H9 (cell line): ENCODE results near the gene SENP7. TPM values are rescaled to one million over a fixed set of nuclear protein-coding genes. Genes with fewer than 3 reads are reported as not detected.

Experiments used
- DNase-seq: peaks from one replicate; pipeline ENCODE4 v3.0.0-alpha.2; 2017
- H2AFZ ChIP-seq: one replicate; pipeline ENCODE4 v1.6.1; 2013; ENCODE audit warnings: mild to moderate bottlenecking, low read length, control low read depth, moderate library complexity
- H2AK5ac ChIP-seq: 2 replicates; pipeline ENCODE4 v1.6.1; 2013; ENCODE audit warnings: low read length, control low read depth, mixed read lengths; ENCODE audit not compliant: insufficient read length
- H2BK120ac ChIP-seq: one replicate; pipeline ENCODE4 v1.6.1; 2013; ENCODE audit warnings: low read depth, mild to moderate bottlenecking, low read length, control low read depth, inconsistent platforms; ENCODE audit not compliant: poor library complexity, severe bottlenecking
- H2BK12ac ChIP-seq: 2 replicates; pipeline ENCODE4 v1.6.1; 2013; ENCODE audit warnings: low read length, control low read depth, mixed read lengths, low read depth; ENCODE audit not compliant: insufficient read length
- H2BK15ac ChIP-seq: 2 replicates; pipeline ENCODE4 v1.6.1; 2013; ENCODE audit warnings: low read depth, low read length, control low read depth
- H2BK20ac ChIP-seq: one replicate; pipeline ENCODE4 v1.6.1; 2013; ENCODE audit warnings: low read depth, mild to moderate bottlenecking, low read length, control low read depth, inconsistent platforms; ENCODE audit not compliant: poor library complexity, severe bottlenecking
- H2BK5ac ChIP-seq: 2 replicates; pipeline ENCODE4 v1.6.1; 2013; ENCODE audit warnings: low read length, control low read depth, mixed read lengths; ENCODE audit not compliant: insufficient read length
- H3K14ac ChIP-seq: 2 replicates; pipeline ENCODE4 v1.6.1; 2013; ENCODE audit warnings: low read length, control low read depth; ENCODE audit not compliant: insufficient read depth
- H3K18ac ChIP-seq: 2 replicates; pipeline ENCODE4 v1.6.1; 2013; ENCODE audit warnings: low read depth, mild to moderate bottlenecking, mixed read lengths, low read length, control low read depth; ENCODE audit not compliant: insufficient read length
- H3K23ac ChIP-seq: 2 replicates; pipeline ENCODE4 v1.6.1; 2013; ENCODE audit warnings: low read length, control low read depth, mixed read lengths, low read depth; ENCODE audit not compliant: insufficient read length
- H3K23me2 ChIP-seq: 2 replicates; pipeline ENCODE4 v1.6.1; 2013; ENCODE audit warnings: low read depth, mild to moderate bottlenecking, mixed read lengths, low read length, control low read depth; ENCODE audit not compliant: insufficient read length, poor library complexity, severe bottlenecking
- H3K27ac ChIP-seq: 2 replicates; pipeline ENCODE4 v1.5.1; 2013; ENCODE audit warnings: low read length, control low read depth, mixed read lengths, low read depth; ENCODE audit not compliant: insufficient read length
- H3K27me3 ChIP-seq: 2 replicates; pipeline ENCODE4 v1.6.1; 2013; ENCODE audit warnings: low read length, control low read depth, inconsistent platforms; ENCODE audit not compliant: insufficient read depth
- H3K4ac ChIP-seq: 2 replicates; pipeline ENCODE4 v1.6.1; 2013; ENCODE audit warnings: low read depth, mild to moderate bottlenecking, control low read depth, inconsistent platforms, low read length, moderate library complexity
- H3K4me1 ChIP-seq: 2 replicates; pipeline ENCODE4 v1.6.1; 2013; ENCODE audit warnings: low read length, control low read depth, inconsistent platforms; ENCODE audit not compliant: insufficient read depth
- H3K4me2 ChIP-seq: 2 replicates; pipeline ENCODE4 v1.6.1; 2013; ENCODE audit warnings: low read length, control low read depth, mixed read lengths; ENCODE audit not compliant: insufficient read length, insufficient read depth
- H3K56ac ChIP-seq: 2 replicates; pipeline ENCODE4 v1.6.1; 2013; ENCODE audit warnings: low read depth, mild to moderate bottlenecking, mixed read lengths, low read length, control low read depth; ENCODE audit not compliant: insufficient read length
- H3K79me1 ChIP-seq: 2 replicates; pipeline ENCODE4 v1.6.1; 2013; ENCODE audit warnings: low read depth, mild to moderate bottlenecking, moderate library complexity, low read length, control low read depth, inconsistent platforms; ENCODE audit not compliant: insufficient read depth, poor library complexity, severe bottlenecking
- H3K79me2 ChIP-seq: 2 replicates; pipeline ENCODE4 v1.6.1; 2013; ENCODE audit warnings: low read length, control low read depth, inconsistent platforms; ENCODE audit not compliant: insufficient read depth
- H3K9ac ChIP-seq: 2 replicates; pipeline ENCODE4 v1.6.1; 2013; ENCODE audit warnings: low read length, control low read depth, mixed read lengths; ENCODE audit not compliant: insufficient read length; ENCODE audit errors: extremely low read depth
- H3K9me3 ChIP-seq: one replicate; pipeline ENCODE4 v1.6.1; 2013; ENCODE audit warnings: low read depth, low read length, inconsistent platforms; ENCODE audit not compliant: control insufficient read depth
- H3T11ph ChIP-seq: one replicate; pipeline ENCODE4 v1.6.1; 2013; ENCODE audit warnings: mild to moderate bottlenecking, low read length, control low read depth, inconsistent platforms
- H4K20me1 ChIP-seq: one replicate; pipeline ENCODE4 v1.6.1; 2013; ENCODE audit not compliant: control insufficient read depth, insufficient read length, insufficient read depth
- H4K5ac ChIP-seq: 2 replicates; pipeline ENCODE4 v1.6.1; 2013; ENCODE audit warnings: low read depth, mild to moderate bottlenecking, mixed read lengths, low read length, control low read depth; ENCODE audit not compliant: insufficient read length
- H4K8ac ChIP-seq: replicated peaks from 2 replicates; pipeline ENCODE4 v1.6.1; 2013; ENCODE audit warnings: low read length, control low read depth, mixed read lengths, low read depth; ENCODE audit not compliant: insufficient read length
- H4K91ac ChIP-seq: 2 replicates; pipeline ENCODE4 v1.6.1; 2013; ENCODE audit warnings: low read depth, mild to moderate bottlenecking, moderate library complexity, mixed read lengths, low read length, control low read depth; ENCODE audit not compliant: insufficient read length
- H3K27ac Mint-ChIP-seq, 3 experiments: 2 replicates in 2 of 3; 3 replicates in 1 of 3; pipeline ENCODE4 v1.8.0; 2020 to 2021; ENCODE audit warnings: mixed read lengths in 3 of 3, mild to moderate bottlenecking in 1 of 3, moderate library complexity in 1 of 3
- H3K27me3 Mint-ChIP-seq: 2 replicates; pipeline ENCODE4 v1.8.0; 2021; ENCODE audit warnings: low read depth, mild to moderate bottlenecking, moderate library complexity, mixed read lengths
- H3K36me3 Mint-ChIP-seq, 3 experiments: 2 replicates in 2 of 3; 3 replicates in 1 of 3; pipeline ENCODE4 v1.8.0; 2020 to 2021; ENCODE audit warnings: low read depth in 3 of 3, mixed read lengths in 3 of 3; ENCODE audit not compliant: insufficient read depth in 1 of 3
- H3K4me1 Mint-ChIP-seq, 2 experiments: 2 replicates each; pipeline ENCODE4 v1.8.0; 2020; ENCODE audit warnings: mixed read lengths in 2 of 2
- H3K4me3 Mint-ChIP-seq, 2 experiments: 2 replicates in 1 of 2; 3 replicates in 1 of 2; pipeline ENCODE4 v1.8.0; 2020 to 2021; ENCODE audit warnings: mild to moderate bottlenecking in 2 of 2, mixed read lengths in 2 of 2, moderate library complexity in 1 of 2
- H3K9me3 Mint-ChIP-seq, 2 experiments: 2 replicates in 1 of 2; 3 replicates in 1 of 2; pipeline ENCODE4 v1.8.0; 2020; ENCODE audit warnings: mild to moderate bottlenecking in 2 of 2, mixed read lengths in 2 of 2, moderate library complexity in 1 of 2
- CTCF ChIP-seq: fragments of 200-600 bp; sonication (generic); conservative IDR thresholded peaks from 3 replicates; pipeline ENCODE4 v1.8.0; 2021; ENCODE audit warnings: antibody characterized with exemption, mild to moderate bottlenecking
- WGBS: extraction: QIAGEN DNeasy Blood & Tissue Kit; methylation state at CpG from one replicate; pipeline ENCODE4 v1.1.7; 2013; ENCODE audit warnings: missing lambda C conversion rate, low lambda C conversion rate, mixed read lengths; ENCODE audit not compliant: insufficient read length; ENCODE audit errors: extremely low coverage; 5-methylcytosine and 5-hydroxymethylcytosine counted together
- total RNA-seq: library from RNA; stranded (reverse); gene quantifications from 2 replicates; pipeline ENCODE4 v1.2.1, GENCODE V29; 2021

Gene SENP7
- total RNA-seq, 1 experiment from 2014 or later, result 8.4 TPM

- H3K4me1 Mint-ChIP-seq, result peaks cover 15 to 21% of the 10 kb centered on the region in 2 experiments
- no peaks in the 10 kb centered on the region for H3K36me3 Mint-ChIP-seq
- H3T11ph ChIP-seq, result no peak overlapping the region
- no peak overlapping the region for H3K18ac ChIP-seq
- H3K23ac ChIP-seq, result no peak overlapping the region
- H2AK5ac ChIP-seq, result no peak overlapping the region
- no peaks in the 10 kb centered on the region for H3K9me3 Mint-ChIP-seq
- H4K8ac ChIP-seq, result no peak overlapping the region
- no peak overlapping the region for H3K27ac Mint-ChIP-seq
- H2AFZ ChIP-seq, result no peak overlapping the region
- no peaks in the 10 kb centered on the region for H3K23me2 ChIP-seq
- no peak overlapping the region for H3K56ac ChIP-seq
- H2BK5ac ChIP-seq, result no peak overlapping the region
- no CpG with 5 or more reads among the region's 1 CpG for WGBS
- H3K4me2 ChIP-seq, result no peak overlapping the region
- no peak overlapping the region for H2BK15ac ChIP-seq
- no peak overlapping the region for H3K4me3 Mint-ChIP-seq
- no peaks in the 10 kb centered on the region for H4K20me1 ChIP-seq
- no peak for TF ChIP-seq CTCF
- no peaks in the 10 kb centered on the region for H3K79me1 ChIP-seq
- no peaks in the 10 kb centered on the region for H3K79me2 ChIP-seq
- no peak overlapping the region for H3K27ac ChIP-seq
- no peak overlapping the region for H2BK120ac ChIP-seq
- no peak overlapping the region for H3K14ac ChIP-seq
- H3K27me3 Mint-ChIP-seq, result peaks cover 27% of the 10 kb centered on the region
- H3K9me3 ChIP-seq, result no peaks in the 10 kb centered on the region
- H2BK12ac ChIP-seq, result no peak overlapping the region
- no peak overlapping the region for H3K4ac ChIP-seq
- no peak overlapping the region for H3K9ac ChIP-seq
- H3K4me1 ChIP-seq, result no peaks in the 10 kb centered on the region; the same call in 1 of the 2 replicates
- no peak overlapping the region for H2BK20ac ChIP-seq
- no peak for DNase-seq
- H4K91ac ChIP-seq, result no peak overlapping the region
- peaks cover 3% of the 10 kb centered on the region; the same call in 1 of the 2 replicates for H3K27me3 ChIP-seq
- no peak overlapping the region for H4K5ac ChIP-seq
Measured at GRCh38 chr3:101279765-101280385, 233.1 kb downstream of the SENP7 start.
